IMR-90 (cell line): ENCODE data around the gene SNX6.

Source experiments
- CEBPB ChIP-seq: IDR thresholded peaks from 2 replicates; pipeline ENCODE4 v1.6.1; 2012; ENCODE audit warnings: low read depth, low read length, improper control_type of control experiment
- CTCF ChIP-seq: conservative IDR thresholded peaks from 2 replicates; pipeline ENCODE4 v1.5.1; 2012; ENCODE audit warnings: mild to moderate bottlenecking, low read depth, low read length, improper control_type of control experiment
- POLR2A ChIP-seq: IDR thresholded peaks from 2 replicates; pipeline ENCODE4 v1.6.1; 2012; ENCODE audit warnings: mild to moderate bottlenecking, low read depth, low read length

DNA sequence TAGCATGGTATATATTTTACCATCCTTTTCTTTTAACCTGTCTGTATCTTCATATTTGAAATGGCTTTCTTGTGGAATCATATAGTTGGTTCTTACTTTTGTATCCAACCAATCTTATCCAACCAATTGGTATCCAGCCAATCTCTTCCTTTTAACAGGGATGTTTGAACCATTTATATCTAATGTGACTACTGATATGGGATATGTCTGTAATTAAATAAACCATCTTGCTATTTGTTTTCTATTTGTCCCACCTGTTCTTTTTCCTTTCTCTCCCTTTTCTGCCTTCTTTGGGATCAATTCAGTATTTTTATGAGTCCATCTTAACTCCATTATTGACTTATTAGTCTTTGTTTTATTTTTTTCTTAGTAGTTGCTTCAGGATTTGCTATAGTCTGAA is 30.8 kb upstream of the SNX6 start:
- TF ChIP-seq CTCF (no peak), POLR2A (no peak), CEBPB (no peak)
